ENCODE results near the gene CHSY1. TPM values are rescaled to one million over a fixed set of nuclear protein-coding genes. Genes with fewer than 3 reads are reported as not detected.

The CHSY1 gene
- total RNA-seq, 1 donor from 2014 or later = 23.3 TPM

DNA sequence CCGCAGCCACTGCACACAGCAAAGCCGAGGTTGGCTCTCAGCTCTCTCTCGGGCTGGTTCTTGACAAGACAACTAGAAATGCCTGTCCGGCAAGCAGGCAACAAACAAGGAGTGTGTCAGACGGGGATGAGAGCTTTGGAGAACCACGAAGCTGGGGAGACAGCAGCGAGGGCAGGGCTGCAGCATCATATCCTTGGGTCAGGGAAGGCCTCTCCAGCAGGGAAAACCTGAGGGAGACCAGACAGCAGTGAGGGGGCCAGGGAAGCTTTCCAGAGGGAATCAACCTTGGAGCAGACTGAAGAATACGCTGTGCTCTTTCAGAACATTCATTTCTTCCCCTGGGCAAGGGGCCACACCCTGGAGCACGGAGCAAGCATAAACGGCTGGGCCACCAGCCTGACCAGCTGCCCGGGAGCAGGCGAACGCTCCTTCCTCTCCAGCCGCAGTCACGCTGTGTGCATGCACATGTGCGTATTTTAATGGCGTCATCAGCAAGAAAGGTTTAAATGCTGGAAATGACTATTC, 58.7 kb downstream of the CHSY1 start:
- H3K9me3 Mint-ChIP-seq = peaks cover 3% of the 10 kb centered on the region
- DNase-seq (ENCODE audit: low spot score) = no peak
- Histone ChIP-seq H4K20me1 (ENCODE audit: low read depth) (peaks cover 88% of the 10 kb centered on the region), H3F3A (ENCODE audit: low read depth) (peaks cover under 1% of the 10 kb centered on the region), H3K27me3 (no peaks in the 10 kb centered on the region), H2AFZ (replicated peaks) (no peak overlapping the region), H3K4me3 (no peak overlapping the region), H3K9me3 (ENCODE audit: low read depth) (no peaks in the 10 kb centered on the region), H3K36me3 (no peaks in the 10 kb centered on the region), H3K79me2 (ENCODE audit: low read depth) (peaks cover 96% of the 10 kb centered on the region), H3K4me2 (no peak overlapping the region), H3K9ac (no peak overlapping the region), H3K27ac (no peak overlapping the region), H3K4me1 (peaks cover 21% of the 10 kb centered on the region)
- TF ChIP-seq, protein P1, sequence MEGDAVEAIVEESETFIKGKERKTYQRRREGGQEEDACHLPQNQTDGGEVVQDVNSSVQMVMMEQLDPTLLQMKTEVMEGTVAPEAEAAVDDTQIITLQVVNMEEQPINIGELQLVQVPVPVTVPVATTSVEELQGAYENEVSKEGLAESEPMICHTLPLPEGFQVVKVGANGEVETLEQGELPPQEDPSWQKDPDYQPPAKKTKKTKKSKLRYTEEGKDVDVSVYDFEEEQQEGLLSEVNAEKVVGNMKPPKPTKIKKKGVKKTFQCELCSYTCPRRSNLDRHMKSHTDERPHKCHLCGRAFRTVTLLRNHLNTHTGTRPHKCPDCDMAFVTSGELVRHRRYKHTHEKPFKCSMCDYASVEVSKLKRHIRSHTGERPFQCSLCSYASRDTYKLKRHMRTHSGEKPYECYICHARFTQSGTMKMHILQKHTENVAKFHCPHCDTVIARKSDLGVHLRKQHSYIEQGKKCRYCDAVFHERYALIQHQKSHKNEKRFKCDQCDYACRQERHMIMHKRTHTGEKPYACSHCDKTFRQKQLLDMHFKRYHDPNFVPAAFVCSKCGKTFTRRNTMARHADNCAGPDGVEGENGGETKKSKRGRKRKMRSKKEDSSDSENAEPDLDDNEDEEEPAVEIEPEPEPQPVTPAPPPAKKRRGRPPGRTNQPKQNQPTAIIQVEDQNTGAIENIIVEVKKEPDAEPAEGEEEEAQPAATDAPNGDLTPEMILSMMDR (IDR thresholded peaks at IDR 0.05) = no peak
- no peak for TF ChIP-seq EZH2 (IDR thresholded peaks at IDR 0.05)
- H3K27me3 Mint-ChIP-seq (ENCODE audit: insufficient read depth, low read depth) = no peaks in the 10 kb centered on the region
- peaks cover 6% of the 10 kb centered on the region for H3K36me3 Mint-ChIP-seq
- H3K27ac Mint-ChIP-seq = peak overlapping the region; percentile 52
- no peak overlapping the region for H3K4me3 Mint-ChIP-seq
- H3K4me1 Mint-ChIP-seq = peaks cover 47% of the 10 kb centered on the region

DNA sequence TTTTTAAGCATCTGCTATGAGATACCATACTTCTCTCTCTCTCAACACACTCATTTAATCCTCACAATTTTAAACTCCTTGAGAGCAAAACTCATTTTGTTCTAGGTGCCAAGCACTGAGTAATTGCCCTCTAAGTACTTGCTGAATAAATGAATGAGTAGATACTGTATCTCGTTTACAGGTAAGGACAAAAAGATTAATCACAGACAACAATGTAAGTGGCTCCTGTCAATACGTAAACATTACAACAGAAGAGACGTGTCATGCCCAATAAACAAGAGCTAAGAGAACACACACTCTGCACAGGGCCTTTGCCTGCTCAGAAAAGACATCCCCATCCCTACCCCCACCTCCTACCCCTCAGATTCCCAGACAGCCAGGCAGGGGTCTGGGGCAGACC, 59.8 kb downstream of the CHSY1 start:
- Histone ChIP-seq H3K4me1 (peaks cover 17% of the 10 kb centered on the region), H3K79me2 (ENCODE audit: low read depth) (peaks cover 96% of the 10 kb centered on the region), H3K4me2 (no peak overlapping the region), H3K27ac (no peak overlapping the region), H2AFZ (replicated peaks) (no peak overlapping the region), H3K36me3 (no peaks in the 10 kb centered on the region), H3K9ac (no peak overlapping the region), H3K9me3 (ENCODE audit: low read depth) (no peaks in the 10 kb centered on the region), H3F3A (ENCODE audit: low read depth) (no peaks in the 10 kb centered on the region), H3K4me3 (no peak overlapping the region), H4K20me1 (ENCODE audit: low read depth) (peaks cover 82% of the 10 kb centered on the region), H3K27me3 (no peaks in the 10 kb centered on the region)
- TF ChIP-seq, protein P1 (IDR thresholded peaks at IDR 0.05) = no peak
- TF ChIP-seq EZH2phosphoT487 (IDR thresholded peaks at IDR 0.05) (no peak), EZH2 (IDR thresholded peaks at IDR 0.05) (no peak)
- peaks cover 11% of the 10 kb centered on the region for H3K36me3 Mint-ChIP-seq
- H3K4me3 Mint-ChIP-seq = no peak overlapping the region
- no peak for DNase-seq (ENCODE audit: low spot score)
- peaks cover 3% of the 10 kb centered on the region for H3K9me3 Mint-ChIP-seq
- peaks cover 46% of the 10 kb centered on the region for H3K4me1 Mint-ChIP-seq
- H3K27ac Mint-ChIP-seq = peak overlapping the region; percentile 68
- H3K27me3 Mint-ChIP-seq (ENCODE audit: insufficient read depth, low read depth) = no peaks in the 10 kb centered on the region

- no peak overlapping the region for H3K4me2 ChIP-seq
- no peaks in the 10 kb centered on the region for H3K9me3 ChIP-seq (ENCODE audit: low read depth)
- Mint-ChIP-seq H3K36me3 (peaks cover 9% of the 10 kb centered on the region), H3K27me3 (ENCODE audit: insufficient read depth, low read depth) (no peaks in the 10 kb centered on the region), H3K9me3 (peaks cover 3% of the 10 kb centered on the region), H3K27ac (no peak overlapping the region), H3K4me1 (peaks cover 46% of the 10 kb centered on the region), H3K4me3 (no peak overlapping the region)
- peaks cover 17% of the 10 kb centered on the region for H3K4me1 ChIP-seq
- H3K79me2 ChIP-seq (ENCODE audit: low read depth) = peaks cover 95% of the 10 kb centered on the region
- H3K9ac ChIP-seq = no peak overlapping the region
- no peaks in the 10 kb centered on the region for H3K36me3 ChIP-seq
- TF ChIP-seq EZH2phosphoT487 (IDR thresholded peaks at IDR 0.05) (no peak), EZH2 (IDR thresholded peaks at IDR 0.05) (no peak)
- TF ChIP-seq, protein P1 (IDR thresholded peaks at IDR 0.05) = no peak
- H3K27me3 ChIP-seq = no peaks in the 10 kb centered on the region
- no peak overlapping the region for H3K27ac ChIP-seq
- H3F3A ChIP-seq (ENCODE audit: low read depth) = no peaks in the 10 kb centered on the region
- H4K20me1 ChIP-seq (ENCODE audit: low read depth) = peaks cover 73% of the 10 kb centered on the region
- no peak overlapping the region for H3K4me3 ChIP-seq
- DNase-seq (ENCODE audit: low spot score) = no peak
- no peak overlapping the region for H2AFZ ChIP-seq (replicated peaks)
These were observed 60.6 kb downstream of the CHSY1 start for GRCh38 chr15:101191242-101191641.

Measured in neural progenitor cell (in vitro differentiated cells).